HepG2 (cell line): Measurements from ENCODE around the gene TRAPPC12. TPM values are rescaled to one million over a fixed set of nuclear protein-coding genes. Genes with fewer than 3 reads are reported as not detected.

Source experiments
- CREM ChIP-seq, 2 experiments: sonication (generic) in 1 of 2; formaldehyde crosslinking in 1 of 2; IDR thresholded peaks; 2 replicates each; pipeline versions ENCODE4 v1.4.0 to v1.6.1; 2016 to 2020; ENCODE audit warnings: antibody characterized with exemption in 1 of 2, mild to moderate bottlenecking in 1 of 2, missing genetic modification reagents in 1 of 2
- GTF2F1 ChIP-seq: fragments of 150-350 bp; IDR thresholded peaks from 2 replicates; pipeline ENCODE4 v1.6.1; 2014; ENCODE audit warnings: low read length
- MAF1 ChIP-seq: sonication (generic); formaldehyde crosslinking; IDR thresholded peaks from 2 replicates; pipeline ENCODE4 v1.5.0; 2020; ENCODE audit warnings: missing genetic modification reagents, borderline replicate concordance
- MAFG ChIP-seq: sonication (generic); formaldehyde crosslinking; IDR thresholded peaks from 2 replicates; pipeline ENCODE4 v1.5.1; 2020; ENCODE audit warnings: mild to moderate bottlenecking, missing genetic modification reagents
- MYC ChIP-seq: sonication (generic); formaldehyde crosslinking; IDR thresholded peaks from 2 replicates; pipeline ENCODE4 v1.9.0; 2021; ENCODE audit warnings: missing genetic modification reagents, borderline replicate concordance
- POLR2A ChIP-seq, 2 experiments: IDR thresholded peaks; 2 replicates each; pipeline ENCODE4 v1.6.1; 2011; ENCODE audit warnings: low read depth in 2 of 2, low read length in 2 of 2, mild to moderate bottlenecking in 1 of 2, moderate library complexity in 1 of 2; ENCODE audit not compliant: insufficient read depth in 1 of 2
- SMAD9 ChIP-seq: sonication (generic); formaldehyde crosslinking; IDR thresholded peaks from 2 replicates; pipeline ENCODE4 v1.5.1; 2020; ENCODE audit warnings: mild to moderate bottlenecking, missing genetic modification reagents
- SRSF1 ChIP-seq: fragments of 200-400 bp; formaldehyde crosslinking; optimal IDR thresholded peaks from 2 replicates; pipeline ENCODE3; 2017; ENCODE audit warnings: mild to moderate bottlenecking, low read depth, low read length, moderate library complexity
- TOPORS ChIP-seq: sonication (generic); formaldehyde crosslinking; IDR thresholded peaks from 2 replicates; pipeline ENCODE4 v1.8.0; 2023; ENCODE audit warnings: mild to moderate bottlenecking, missing genetic modification reagents
- ZNF563 ChIP-seq: sonication (generic); formaldehyde crosslinking; IDR thresholded peaks from 2 replicates; pipeline ENCODE4 v1.8.0; 2022; ENCODE audit warnings: mild to moderate bottlenecking, moderate library complexity, missing genetic modification reagents
- polyA plus RNA-seq, 8 experiments: library from polyadenylated mRNA; depleted of rRNA in 3 of 8; stranded (reverse) in 7 of 8; unstranded in 1 of 8; fragments of >200 nt; fragmentation: Illumina TruSeq in 4 of 8; extraction: Trizol in 4 of 8; gene quantifications; 2 replicates each; pipeline versions ENCODE4 v1.2.1 to v1.2.3, GENCODE V29; 2011 to 2016; ENCODE audit warnings: low read depth in 4 of 8, missing spikeins in 1 of 8, mixed read lengths in 1 of 8; ENCODE audit not compliant: insufficient read depth in 1 of 8
- total RNA-seq, 5 experiments: library from RNA; depleted of rRNA; stranded (reverse); fragments of >200 nt; fragmentation: Illumina TruSeq; extraction: Trizol; gene quantifications; 2 replicates each; pipeline ENCODE4 v1.2.3, GENCODE V29; 2016; ENCODE audit warnings: low read depth in 1 of 5
- TF ChIP-seq, protein P1 (sequence below): sonication (generic); formaldehyde crosslinking; IDR thresholded peaks from 2 replicates; pipeline ENCODE4 v1.9.0; 2021; ENCODE audit warnings: mild to moderate bottlenecking, missing genetic modification reagents
- TF ChIP-seq, protein P2 (sequence below): sonication (generic); formaldehyde crosslinking; IDR thresholded peaks from 2 replicates; pipeline ENCODE4 v1.4.0; 2020; ENCODE audit warnings: missing genetic modification reagents
- TF ChIP-seq, protein P3 (sequence below): sonication (generic); formaldehyde crosslinking; IDR thresholded peaks from 2 replicates; pipeline ENCODE4 v1.9.0; 2021; ENCODE audit warnings: missing genetic modification reagents, borderline replicate concordance
- TF ChIP-seq, protein P4 (sequence below): sonication (generic); formaldehyde crosslinking; IDR thresholded peaks from 2 replicates; pipeline ENCODE4 v1.4.0; 2020; ENCODE audit warnings: mild to moderate bottlenecking, missing genetic modification reagents

Gene TRAPPC12
- total and polyA plus RNA-seq, 2 of the 13 experiments (the other 11 are each of a cell fraction or from before 2014, with no cell fraction given), result 46.4 to 97.7 TPM

DNA sequence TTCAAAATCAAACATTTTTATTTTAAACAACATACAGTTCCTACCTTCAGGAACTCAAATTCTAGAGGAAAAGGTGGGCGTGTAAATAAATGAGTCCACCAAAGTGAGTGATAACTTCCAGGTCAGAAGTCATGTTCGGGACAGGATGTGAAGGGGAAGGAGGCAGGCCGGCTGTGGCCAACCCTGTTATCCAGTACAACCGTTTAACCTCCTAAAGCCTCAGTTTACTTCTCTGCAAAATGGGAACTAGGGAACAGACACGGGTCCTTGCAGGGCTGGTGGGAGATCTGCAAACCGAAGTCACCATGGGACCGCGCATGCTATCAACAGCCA lies 2.2 kb upstream of the TRAPPC12 start (continued):
- TF ChIP-seq, protein P1, sequence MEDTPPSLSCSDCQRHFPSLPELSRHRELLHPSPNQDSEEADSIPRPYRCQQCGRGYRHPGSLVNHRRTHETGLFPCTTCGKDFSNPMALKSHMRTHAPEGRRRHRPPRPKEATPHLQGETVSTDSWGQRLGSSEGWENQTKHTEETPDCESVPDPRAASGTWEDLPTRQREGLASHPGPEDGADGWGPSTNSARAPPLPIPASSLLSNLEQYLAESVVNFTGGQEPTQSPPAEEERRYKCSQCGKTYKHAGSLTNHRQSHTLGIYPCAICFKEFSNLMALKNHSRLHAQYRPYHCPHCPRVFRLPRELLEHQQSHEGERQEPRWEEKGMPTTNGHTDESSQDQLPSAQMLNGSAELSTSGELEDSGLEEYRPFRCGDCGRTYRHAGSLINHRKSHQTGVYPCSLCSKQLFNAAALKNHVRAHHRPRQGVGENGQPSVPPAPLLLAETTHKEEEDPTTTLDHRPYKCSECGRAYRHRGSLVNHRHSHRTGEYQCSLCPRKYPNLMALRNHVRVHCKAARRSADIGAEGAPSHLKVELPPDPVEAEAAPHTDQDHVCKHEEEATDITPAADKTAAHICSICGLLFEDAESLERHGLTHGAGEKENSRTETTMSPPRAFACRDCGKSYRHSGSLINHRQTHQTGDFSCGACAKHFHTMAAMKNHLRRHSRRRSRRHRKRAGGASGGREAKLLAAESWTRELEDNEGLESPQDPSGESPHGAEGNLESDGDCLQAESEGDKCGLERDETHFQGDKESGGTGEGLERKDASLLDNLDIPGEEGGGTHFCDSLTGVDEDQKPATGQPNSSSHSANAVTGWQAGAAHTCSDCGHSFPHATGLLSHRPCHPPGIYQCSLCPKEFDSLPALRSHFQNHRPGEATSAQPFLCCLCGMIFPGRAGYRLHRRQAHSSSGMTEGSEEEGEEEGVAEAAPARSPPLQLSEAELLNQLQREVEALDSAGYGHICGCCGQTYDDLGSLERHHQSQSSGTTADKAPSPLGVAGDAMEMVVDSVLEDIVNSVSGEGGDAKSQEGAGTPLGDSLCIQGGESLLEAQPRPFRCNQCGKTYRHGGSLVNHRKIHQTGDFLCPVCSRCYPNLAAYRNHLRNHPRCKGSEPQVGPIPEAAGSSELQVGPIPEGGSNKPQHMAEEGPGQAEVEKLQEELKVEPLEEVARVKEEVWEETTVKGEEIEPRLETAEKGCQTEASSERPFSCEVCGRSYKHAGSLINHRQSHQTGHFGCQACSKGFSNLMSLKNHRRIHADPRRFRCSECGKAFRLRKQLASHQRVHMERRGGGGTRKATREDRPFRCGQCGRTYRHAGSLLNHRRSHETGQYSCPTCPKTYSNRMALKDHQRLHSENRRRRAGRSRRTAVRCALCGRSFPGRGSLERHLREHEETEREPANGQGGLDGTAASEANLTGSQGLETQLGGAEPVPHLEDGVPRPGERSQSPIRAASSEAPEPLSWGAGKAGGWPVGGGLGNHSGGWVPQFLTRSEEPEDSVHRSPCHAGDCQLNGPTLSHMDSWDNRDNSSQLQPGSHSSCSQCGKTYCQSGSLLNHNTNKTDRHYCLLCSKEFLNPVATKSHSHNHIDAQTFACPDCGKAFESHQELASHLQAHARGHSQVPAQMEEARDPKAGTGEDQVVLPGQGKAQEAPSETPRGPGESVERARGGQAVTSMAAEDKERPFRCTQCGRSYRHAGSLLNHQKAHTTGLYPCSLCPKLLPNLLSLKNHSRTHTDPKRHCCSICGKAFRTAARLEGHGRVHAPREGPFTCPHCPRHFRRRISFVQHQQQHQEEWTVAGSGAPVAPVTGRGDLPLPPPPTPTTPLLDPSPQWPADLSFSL (CRISPR knock-in tag), result no peak
- TF ChIP-seq SRSF1 (no peak), GTF2F1 (no peak), TOPORS (CRISPR knock-in tag) (no peak), POLR2A (IDR thresholded peaks at IDR 0.05; ENCODE audit: insufficient read depth in 1 of 2, low read depth in 2 of 2, low read length in 2 of 2) (peak; percentile 26 to 34; a peak in 1 of 4 replicates), CREM (IDR thresholded peaks at IDR 0.05) (no peak), CREM (CRISPR knock-in tag; IDR thresholded peaks at IDR 0.05) (no peak), SMAD9 (0 out of 2 replicates have a peak, but pooled peaks have one; percentile 52), MAF1 (CRISPR knock-in tag) (no peak), MAFG (CRISPR knock-in tag) (no peak), MYC (no peak), ZNF563 (CRISPR knock-in tag) (no peak)
- TF ChIP-seq, protein P2, sequence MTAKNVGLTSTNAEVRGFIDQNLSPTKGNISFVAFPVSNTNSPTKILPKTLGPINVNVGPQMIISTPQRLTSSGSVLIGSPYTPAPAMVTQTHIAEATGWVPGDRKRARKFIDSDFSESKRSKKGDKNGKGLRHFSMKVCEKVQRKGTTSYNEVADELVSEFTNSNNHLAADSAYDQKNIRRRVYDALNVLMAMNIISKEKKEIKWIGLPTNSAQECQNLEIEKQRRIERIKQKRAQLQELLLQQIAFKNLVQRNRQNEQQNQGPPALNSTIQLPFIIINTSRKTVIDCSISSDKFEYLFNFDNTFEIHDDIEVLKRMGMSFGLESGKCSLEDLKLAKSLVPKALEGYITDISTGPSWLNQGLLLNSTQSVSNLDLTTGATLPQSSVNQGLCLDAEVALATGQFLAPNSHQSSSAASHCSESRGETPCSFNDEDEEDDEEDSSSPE, result no peak
- TF ChIP-seq, protein P3, sequence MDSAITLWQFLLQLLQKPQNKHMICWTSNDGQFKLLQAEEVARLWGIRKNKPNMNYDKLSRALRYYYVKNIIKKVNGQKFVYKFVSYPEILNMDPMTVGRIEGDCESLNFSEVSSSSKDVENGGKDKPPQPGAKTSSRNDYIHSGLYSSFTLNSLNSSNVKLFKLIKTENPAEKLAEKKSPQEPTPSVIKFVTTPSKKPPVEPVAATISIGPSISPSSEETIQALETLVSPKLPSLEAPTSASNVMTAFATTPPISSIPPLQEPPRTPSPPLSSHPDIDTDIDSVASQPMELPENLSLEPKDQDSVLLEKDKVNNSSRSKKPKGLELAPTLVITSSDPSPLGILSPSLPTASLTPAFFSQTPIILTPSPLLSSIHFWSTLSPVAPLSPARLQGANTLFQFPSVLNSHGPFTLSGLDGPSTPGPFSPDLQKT (CRISPR knock-in tag), result no peak
- TF ChIP-seq, protein P4, sequence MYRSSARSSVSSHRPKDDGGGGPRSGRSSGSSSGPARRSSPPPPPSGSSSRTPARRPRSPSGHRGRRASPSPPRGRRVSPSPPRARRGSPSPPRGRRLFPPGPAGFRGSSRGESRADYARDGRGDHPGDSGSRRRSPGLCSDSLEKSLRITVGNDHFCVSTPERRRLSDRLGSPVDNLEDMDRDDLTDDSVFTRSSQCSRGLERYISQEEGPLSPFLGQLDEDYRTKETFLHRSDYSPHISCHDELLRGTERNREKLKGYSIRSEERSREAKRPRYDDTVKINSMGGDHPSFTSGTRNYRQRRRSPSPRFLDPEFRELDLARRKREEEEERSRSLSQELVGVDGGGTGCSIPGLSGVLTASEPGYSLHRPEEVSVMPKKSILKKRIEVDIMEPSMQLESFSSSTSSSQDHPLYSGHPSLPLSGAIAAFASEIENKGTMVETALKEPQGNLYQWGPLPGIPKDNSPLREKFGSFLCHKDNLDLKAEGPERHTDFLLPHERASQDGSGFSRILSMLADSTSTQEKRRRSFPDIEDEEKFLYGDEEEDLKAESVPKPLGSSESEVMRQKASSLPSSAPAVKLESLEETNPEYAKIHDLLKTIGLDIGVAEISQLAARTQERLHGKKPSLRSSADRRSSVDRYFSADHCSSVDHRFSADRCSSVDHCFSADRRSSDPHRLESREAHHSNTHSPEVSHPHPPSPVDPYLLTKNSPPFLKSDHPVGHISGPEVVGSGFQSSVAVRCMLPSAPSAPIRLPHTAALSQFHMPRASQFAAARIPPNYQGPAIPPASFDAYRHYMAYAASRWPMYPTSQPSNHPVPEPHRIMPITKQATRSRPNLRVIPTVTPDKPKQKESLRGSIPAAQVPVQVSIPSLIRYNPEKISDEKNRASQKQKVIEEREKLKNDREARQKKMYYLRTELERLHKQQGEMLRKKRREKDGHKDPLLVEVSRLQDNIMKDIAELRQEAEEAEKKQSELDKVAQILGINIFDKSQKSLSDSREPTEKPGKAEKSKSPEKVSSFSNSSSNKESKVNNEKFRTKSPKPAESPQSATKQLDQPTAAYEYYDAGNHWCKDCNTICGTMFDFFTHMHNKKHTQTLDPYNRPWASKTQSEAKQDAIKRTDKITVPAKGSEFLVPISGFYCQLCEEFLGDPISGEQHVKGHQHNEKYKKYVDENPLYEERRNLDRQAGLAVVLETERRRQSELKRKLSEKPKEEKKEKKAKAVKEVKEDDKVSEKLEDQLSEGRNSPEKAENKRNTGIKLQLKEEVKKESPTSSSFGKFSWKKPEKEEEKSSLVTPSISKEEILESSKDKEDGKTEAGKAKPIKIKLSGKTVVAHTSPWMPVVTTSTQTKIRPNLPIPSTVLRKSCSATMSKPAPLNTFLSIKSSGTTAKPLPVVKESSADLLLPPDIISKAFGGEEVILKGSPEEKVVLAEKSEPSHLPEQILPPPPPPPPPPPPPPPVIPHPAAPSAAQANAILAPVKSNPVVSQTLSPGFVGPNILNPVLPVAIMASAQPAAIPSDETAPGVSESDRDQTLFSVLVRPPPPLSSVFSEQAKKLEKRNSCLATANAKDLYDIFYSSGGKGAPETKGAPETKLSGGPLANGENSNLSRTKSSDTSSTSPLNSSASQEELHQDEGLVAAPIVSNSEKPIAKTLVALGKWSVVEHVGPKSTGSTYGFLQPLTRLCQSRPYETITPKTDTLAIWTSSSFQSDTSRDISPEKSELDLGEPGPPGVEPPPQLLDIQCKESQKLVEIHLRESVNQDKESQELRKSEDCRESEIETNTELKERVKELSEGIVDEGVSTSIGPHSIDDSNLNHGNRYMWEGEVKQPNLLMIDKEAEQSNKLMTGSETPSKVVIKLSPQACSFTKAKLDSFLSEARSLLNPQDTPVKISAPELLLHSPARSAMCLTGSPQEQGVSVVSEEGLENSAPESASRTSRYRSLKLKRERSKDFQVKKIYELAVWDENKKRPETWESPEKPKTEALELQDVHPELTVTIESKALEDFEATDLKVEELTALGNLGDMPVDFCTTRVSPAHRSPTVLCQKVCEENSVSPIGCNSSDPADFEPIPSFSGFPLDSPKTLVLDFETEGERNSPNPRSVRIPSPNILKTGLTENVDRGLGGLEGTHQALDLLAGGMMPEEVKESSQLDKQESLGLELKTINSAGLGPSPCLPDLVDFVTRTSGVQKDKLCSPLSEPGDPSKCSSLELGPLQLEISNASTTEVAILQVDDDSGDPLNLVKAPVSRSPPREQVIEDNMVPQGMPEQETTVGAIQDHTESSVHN (CRISPR knock-in tag), result no peak
